GM06990 (cell line): ENCODE measurements around the gene YJEFN3.

Experiments
- DNase-seq: peaks from one replicate; pipeline ENCODE4 v3.0.0-alpha.2; 2011; ENCODE audit not compliant: insufficient read length; ENCODE audit errors: extremely low read depth
- H3K27me3 ChIP-seq: replicated peaks from 2 replicates; pipeline ENCODE4 v1.6.0; 2011; ENCODE audit warnings: low read length; ENCODE audit not compliant: control insufficient read depth, insufficient read depth
- H3K36me3 ChIP-seq: 2 replicates; pipeline ENCODE4 v1.5.1; 2011; ENCODE audit warnings: low read length; ENCODE audit not compliant: control insufficient read depth, insufficient read depth
- H3K4me3 ChIP-seq: replicated peaks from 2 replicates; pipeline ENCODE4 v1.5.1; 2011; ENCODE audit warnings: low read depth, mild to moderate bottlenecking, control low read depth, low read length
- CTCF ChIP-seq: IDR thresholded peaks from 2 replicates; pipeline ENCODE4 v1.5.1; 2011; ENCODE audit warnings: low read length, control low read depth, mild to moderate bottlenecking, inconsistent platforms; ENCODE audit not compliant: insufficient read depth, poor library complexity, severe bottlenecking

YJEFN3 gene

GRCh38 chr19:19539698-19540063 lies 11.0 kb downstream of the YJEFN3 start:
- Histone ChIP-seq H3K4me3 (no peak overlapping the region), H3K27me3 (no peaks in the 10 kb centered on the region), H3K36me3 (no peaks in the 10 kb centered on the region; the same call in none of the 2 replicates)
- DNase-seq: no peak
- no peak for TF ChIP-seq CTCF

GRCh38 chr19:19540064-19540714 lies 11.5 kb downstream of the YJEFN3 start:
- no peak for TF ChIP-seq CTCF
- Histone ChIP-seq H3K36me3 (no peaks in the 10 kb centered on the region; the same call in 1 of the 2 replicates), H3K27me3 (no peaks in the 10 kb centered on the region), H3K4me3 (no peak overlapping the region)
- DNase-seq: peak; percentile 82

GRCh38 chr19:19540715-19541515 lies 12.2 kb downstream of the YJEFN3 start:
- no peak for TF ChIP-seq CTCF
- H3K36me3 ChIP-seq: no peaks in the 10 kb centered on the region
- peak; percentile 75 for DNase-seq
- peak overlapping the region; percentile 32 for H3K4me3 ChIP-seq
- no peaks in the 10 kb centered on the region for H3K27me3 ChIP-seq

- no peak overlapping the region; the same call in 1 of the 2 replicates for H3K4me3 ChIP-seq
- TF ChIP-seq CTCF: no peak
- H3K36me3 ChIP-seq: no peaks in the 10 kb centered on the region
- no peaks in the 10 kb centered on the region for H3K27me3 ChIP-seq
- DNase-seq: no peak
These were observed 12.9 kb downstream of the YJEFN3 start for GRCh38 chr19:19541616-19542015.

- no peak for TF ChIP-seq CTCF
- DNase-seq: no peak
- Histone ChIP-seq H3K4me3 (no peak overlapping the region), H3K27me3 (no peaks in the 10 kb centered on the region), H3K36me3 (no peaks in the 10 kb centered on the region)
These were observed 13.8 kb downstream of the YJEFN3 start for GRCh38 chr19:19542507-19542906.

- no peak for DNase-seq
- H3K27me3 ChIP-seq: no peaks in the 10 kb centered on the region
- no peak overlapping the region for H3K4me3 ChIP-seq
- H3K36me3 ChIP-seq: no peaks in the 10 kb centered on the region
- no peak for TF ChIP-seq CTCF
These were observed 14.4 kb downstream of the YJEFN3 start for GRCh38 chr19:19543101-19543500.
